ENCODE results near the gene MBIP.
A peak's percentile ranks its signal among the peaks of the same experiment; 100 is the strongest.
"Not testable (repeated sequence)": the region's sequence is repeated elsewhere in the genome, so short reads cannot be mapped to it uniquely, and the experiment has no call there.

MBIP gene

DNA sequence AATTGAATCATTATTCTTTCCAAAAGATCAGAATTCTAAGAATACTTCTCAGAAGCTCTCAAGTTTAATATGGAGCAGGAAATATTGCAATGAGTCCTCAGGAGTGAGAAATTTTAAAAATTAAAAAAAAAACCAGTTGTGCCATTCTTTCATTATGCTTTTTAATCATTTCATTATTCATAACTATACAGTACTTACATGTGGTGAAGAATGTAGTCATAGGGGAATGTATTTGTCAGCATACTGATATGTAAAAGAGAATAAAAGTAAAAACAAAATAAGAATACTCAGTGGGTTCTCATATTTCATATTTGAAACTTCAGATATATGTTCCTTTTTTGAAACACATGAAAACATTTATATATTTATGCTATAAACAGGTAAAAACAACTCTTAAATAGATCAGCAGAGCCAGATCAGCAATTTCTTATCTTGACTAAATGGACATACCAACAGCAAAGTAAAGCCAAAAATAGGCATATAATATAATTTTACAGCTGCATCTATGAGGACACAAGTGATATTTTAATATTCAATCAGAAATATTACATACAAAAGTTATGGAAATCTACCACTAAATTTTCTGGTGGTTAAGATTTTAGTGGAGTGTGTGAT is 19.9 kb upstream of the MBIP start:
- Histone ChIP-seq H3K9ac (ENCODE audit: low read length in 5 of 5) (no peak overlapping the region), H3K27me3 (ENCODE audit: control insufficient read depth in 5 of 5, insufficient read depth in 4 of 5, low read length in 5 of 5) (no peaks in the 10 kb centered on the region), H3K4me3 (ENCODE audit: low read depth in 1 of 5, low read length in 5 of 5) (no peak overlapping the region), H3K9me3 (ENCODE audit: control insufficient read depth in 5 of 5, low read length in 5 of 5) (no peaks in the 10 kb centered on the region), H3K4me1 (ENCODE audit: control insufficient read depth in 5 of 5, insufficient read depth in 5 of 5, low read length in 5 of 5) (no peaks in the 10 kb centered on the region), H3K27ac (ENCODE audit: low read depth, low read length) (no peak overlapping the region), H3K36me3 (ENCODE audit: control insufficient read depth in 5 of 5, insufficient read depth in 5 of 5, low read length in 5 of 5) (no peaks in the 10 kb centered on the region)

DNA sequence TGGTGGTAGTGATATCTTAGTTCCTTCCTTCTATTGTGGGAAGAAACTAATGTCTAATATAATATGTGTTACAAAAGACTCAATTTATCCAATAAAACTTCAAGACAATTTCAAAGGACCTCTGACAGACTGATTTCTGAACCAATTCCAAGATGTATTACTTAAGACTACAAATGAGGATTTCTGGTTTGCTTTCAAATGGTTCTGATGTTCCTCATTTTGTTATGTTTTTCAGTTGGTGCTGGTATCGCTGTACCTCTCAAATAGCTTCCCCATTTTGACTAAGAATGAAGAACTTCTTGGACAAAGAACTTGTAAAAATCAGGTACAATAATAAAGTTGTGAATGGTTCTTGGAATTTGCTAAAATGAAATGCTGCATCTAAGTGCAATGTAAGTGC is 19.4 kb upstream of the MBIP start:
- Histone ChIP-seq H3K36me3 (ENCODE audit: control insufficient read depth in 5 of 5, insufficient read depth in 5 of 5, low read length in 5 of 5) (no peaks in the 10 kb centered on the region), H3K9me3 (ENCODE audit: control insufficient read depth in 5 of 5, low read length in 5 of 5) (no peaks in the 10 kb centered on the region), H3K9ac (ENCODE audit: low read length in 5 of 5) (no peak overlapping the region), H3K4me1 (ENCODE audit: control insufficient read depth in 5 of 5, insufficient read depth in 5 of 5, low read length in 5 of 5) (no peaks in the 10 kb centered on the region), H3K4me3 (ENCODE audit: low read depth in 1 of 5, low read length in 5 of 5) (no peak overlapping the region), H3K27ac (ENCODE audit: low read depth, low read length) (no peak overlapping the region), H3K27me3 (ENCODE audit: control insufficient read depth in 5 of 5, insufficient read depth in 4 of 5, low read length in 5 of 5) (no peaks in the 10 kb centered on the region)

DNA sequence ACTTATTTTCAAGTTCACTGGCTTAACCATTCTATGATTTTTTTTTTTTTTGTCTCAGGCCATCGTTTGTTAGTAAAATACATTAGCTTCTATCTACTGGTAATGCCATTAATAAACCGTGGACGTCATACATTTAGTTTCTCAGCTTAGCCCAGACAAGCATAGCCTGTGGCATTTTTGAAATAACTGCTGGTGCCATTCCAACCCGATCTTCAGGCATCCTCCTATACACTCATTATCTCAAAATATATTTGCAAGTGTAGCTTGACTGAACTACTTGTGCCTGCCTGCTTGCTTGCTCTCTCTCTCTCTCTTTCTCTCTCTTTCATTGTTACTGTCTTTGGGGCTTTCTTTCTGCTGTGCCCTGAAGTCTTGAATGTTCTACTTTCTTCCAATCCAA is 12.7 kb upstream of the MBIP start:
- Histone ChIP-seq H3K27ac (ENCODE audit: low read depth, low read length) (no peak overlapping the region), H3K36me3 (ENCODE audit: control insufficient read depth in 5 of 5, insufficient read depth in 5 of 5, low read length in 5 of 5) (no peaks in the 10 kb centered on the region), H3K9me3 (ENCODE audit: control insufficient read depth in 5 of 5, low read length in 5 of 5) (no peaks in the 10 kb centered on the region), H3K4me1 (ENCODE audit: control insufficient read depth in 5 of 5, insufficient read depth in 5 of 5, low read length in 5 of 5) (no peaks in the 10 kb centered on the region), H3K27me3 (ENCODE audit: control insufficient read depth in 5 of 5, insufficient read depth in 4 of 5, low read length in 5 of 5) (no peaks in the 10 kb centered on the region), H3K4me3 (ENCODE audit: low read depth in 1 of 5, low read length in 5 of 5) (no peak overlapping the region), H3K9ac (ENCODE audit: low read length in 5 of 5) (no peak overlapping the region)

DNA sequence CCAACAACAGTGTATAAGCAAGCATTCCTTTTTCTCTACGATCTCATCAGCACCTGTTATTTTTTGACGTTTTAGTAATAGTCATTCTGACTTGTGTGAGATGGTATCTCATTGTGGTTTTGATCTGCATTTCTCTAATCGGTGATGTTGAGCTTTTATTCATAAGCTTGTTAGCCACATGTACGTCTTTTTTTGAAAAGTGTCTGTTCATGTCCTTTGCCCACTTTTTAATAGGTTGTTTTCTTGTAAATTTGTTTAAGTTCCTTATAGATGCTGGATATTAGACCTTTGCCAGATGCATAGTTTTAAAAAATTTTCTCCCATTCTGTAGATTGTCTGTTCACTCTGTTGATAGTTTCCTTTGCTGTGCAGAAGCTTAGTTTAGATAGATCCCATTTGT is 7.1 kb upstream of the MBIP start:
- not testable (repeated sequence) for H3K4me3 ChIP-seq (ENCODE audit: low read depth in 1 of 5, low read length in 5 of 5); H3K9me3 ChIP-seq (ENCODE audit: control insufficient read depth in 5 of 5, low read length in 5 of 5); H3K27me3 ChIP-seq (ENCODE audit: control insufficient read depth in 5 of 5, insufficient read depth in 4 of 5, low read length in 5 of 5); H3K4me1 ChIP-seq (ENCODE audit: control insufficient read depth in 5 of 5, insufficient read depth in 5 of 5, low read length in 5 of 5); H3K36me3 ChIP-seq (ENCODE audit: control insufficient read depth in 5 of 5, insufficient read depth in 5 of 5, low read length in 5 of 5); H3K27ac ChIP-seq (ENCODE audit: low read depth, low read length); H3K9ac ChIP-seq (ENCODE audit: low read length in 5 of 5)

GRCh38 chr14:36325853-36326252 is 5.4 kb upstream of the MBIP start:
- no peaks in the 10 kb centered on the region for H3K36me3 ChIP-seq (ENCODE audit: control insufficient read depth in 5 of 5, insufficient read depth in 5 of 5, low read length in 5 of 5)
- no peak overlapping the region for H3K4me3 ChIP-seq (ENCODE audit: low read depth in 1 of 5, low read length in 5 of 5)
- no peak overlapping the region for H3K27ac ChIP-seq (ENCODE audit: low read depth, low read length)
- H3K27me3 ChIP-seq (ENCODE audit: control insufficient read depth in 5 of 5, insufficient read depth in 4 of 5, low read length in 5 of 5) = peaks cover 0 to 3% (median 0%) of the 10 kb centered on the region in 5 donors
- H3K9me3 ChIP-seq (ENCODE audit: control insufficient read depth in 5 of 5, low read length in 5 of 5) = peaks cover 0 to 6% (median 4%) of the 10 kb centered on the region in 5 donors
- peaks cover 0 to 4% (median 2%) of the 10 kb centered on the region in 5 donors for H3K4me1 ChIP-seq (ENCODE audit: control insufficient read depth in 5 of 5, insufficient read depth in 5 of 5, low read length in 5 of 5)
- H3K9ac ChIP-seq (ENCODE audit: low read length in 5 of 5) = no peak overlapping the region

GRCh38 chr14:36324897-36325296 is 4.5 kb upstream of the MBIP start:
- peaks cover 0 to 6% (median 4%) of the 10 kb centered on the region in 5 donors for H3K9me3 ChIP-seq (ENCODE audit: control insufficient read depth in 5 of 5, low read length in 5 of 5)
- no peak overlapping the region for H3K9ac ChIP-seq (ENCODE audit: low read length in 5 of 5)
- H3K27ac ChIP-seq (ENCODE audit: low read depth, low read length) = no peak overlapping the region

DNA sequence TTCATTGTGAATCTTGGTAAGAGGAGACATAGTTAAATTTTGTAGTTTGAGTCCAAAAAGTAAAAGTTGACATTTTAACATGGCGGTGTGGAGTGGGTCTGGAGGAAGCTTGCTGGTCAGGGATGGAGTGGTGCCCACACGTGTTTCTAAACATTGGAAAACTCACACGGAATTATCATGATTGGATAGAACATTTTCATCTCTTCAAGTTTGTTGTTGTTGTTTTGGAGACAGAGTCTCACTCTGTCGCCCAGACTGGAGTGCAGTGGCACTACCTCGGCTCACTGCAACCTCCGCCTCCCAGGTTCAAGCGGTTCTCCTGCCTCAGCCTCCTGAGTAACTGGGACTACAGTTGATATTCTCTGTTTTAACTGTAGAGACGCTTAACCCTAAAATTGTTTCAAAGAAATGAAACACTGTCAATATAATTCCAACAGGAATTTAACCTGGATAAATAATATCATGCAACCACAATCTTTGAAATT is 502 bp upstream of the MBIP start:
- H3K27ac ChIP-seq (ENCODE audit: low read depth, low read length) = peak overlapping the region; percentile 89
- H3K4me3 ChIP-seq (ENCODE audit: low read depth in 1 of 5, low read length in 5 of 5) = peak overlapping the region; percentile 96 to 99 (median 98)
- no peaks in the 10 kb centered on the region for H3K27me3 ChIP-seq (ENCODE audit: control insufficient read depth in 5 of 5, insufficient read depth in 4 of 5, low read length in 5 of 5)
- H3K36me3 ChIP-seq (ENCODE audit: control insufficient read depth in 5 of 5, insufficient read depth in 5 of 5, low read length in 5 of 5) = no peaks in the 10 kb centered on the region
- peak overlapping the region in 2 of 5 donors; percentile 96 to 98 for H3K9ac ChIP-seq (ENCODE audit: low read length in 5 of 5)
- H3K4me1 ChIP-seq (ENCODE audit: control insufficient read depth in 5 of 5, insufficient read depth in 5 of 5, low read length in 5 of 5) = peaks cover 0 to 22% (median 15%) of the 10 kb centered on the region in 5 donors
- peaks cover 0 to 4% (median 0%) of the 10 kb centered on the region in 5 donors for H3K9me3 ChIP-seq (ENCODE audit: control insufficient read depth in 5 of 5, low read length in 5 of 5)

More at GRCh38 chr14:36324897-36325296, 4.5 kb upstream of the MBIP start:
- Histone ChIP-seq H3K27me3 (ENCODE audit: control insufficient read depth in 5 of 5, insufficient read depth in 4 of 5, low read length in 5 of 5) (peaks cover 0 to 3% (median 0%) of the 10 kb centered on the region in 5 donors), H3K4me1 (ENCODE audit: control insufficient read depth in 5 of 5, insufficient read depth in 5 of 5, low read length in 5 of 5) (peaks cover 0 to 6% (median 5%) of the 10 kb centered on the region in 5 donors), H3K36me3 (ENCODE audit: control insufficient read depth in 5 of 5, insufficient read depth in 5 of 5, low read length in 5 of 5) (no peaks in the 10 kb centered on the region), H3K4me3 (ENCODE audit: low read depth in 1 of 5, low read length in 5 of 5) (no peak overlapping the region)

- peak overlapping the region; percentile 89 for H3K27ac ChIP-seq (ENCODE audit: low read depth, low read length)
- H3K9ac ChIP-seq (ENCODE audit: low read length in 5 of 5) = peak overlapping the region; percentile 89 to 98 (median 97)
- H3K27me3 ChIP-seq (ENCODE audit: control insufficient read depth in 5 of 5, insufficient read depth in 4 of 5, low read length in 5 of 5) = no peaks in the 10 kb centered on the region
- H3K9me3 ChIP-seq (ENCODE audit: control insufficient read depth in 5 of 5, low read length in 5 of 5) = peaks cover 0 to 1% (median 0%) of the 10 kb centered on the region in 5 donors
- no peaks in the 10 kb centered on the region for H3K36me3 ChIP-seq (ENCODE audit: control insufficient read depth in 5 of 5, insufficient read depth in 5 of 5, low read length in 5 of 5)
- peak overlapping the region; percentile 96 to 99 (median 98) for H3K4me3 ChIP-seq (ENCODE audit: low read depth in 1 of 5, low read length in 5 of 5)
- peaks cover 0 to 22% (median 15%) of the 10 kb centered on the region in 5 donors for H3K4me1 ChIP-seq (ENCODE audit: control insufficient read depth in 5 of 5, insufficient read depth in 5 of 5, low read length in 5 of 5)
Measured at GRCh38 chr14:36319899-36320199, 588 bp downstream of the MBIP start.

GRCh38 chr14:36317650-36318049 is 2.8 kb downstream of the MBIP start:
- H3K27ac ChIP-seq (ENCODE audit: low read depth, low read length) = no peak overlapping the region
- no peak overlapping the region for H3K4me3 ChIP-seq (ENCODE audit: low read depth in 1 of 5, low read length in 5 of 5)
- no peaks in the 10 kb centered on the region for H3K9me3 ChIP-seq (ENCODE audit: control insufficient read depth in 5 of 5, low read length in 5 of 5)
- H3K4me1 ChIP-seq (ENCODE audit: control insufficient read depth in 5 of 5, insufficient read depth in 5 of 5, low read length in 5 of 5) = peaks cover 0 to 22% (median 15%) of the 10 kb centered on the region in 5 donors
- no peak overlapping the region for H3K9ac ChIP-seq (ENCODE audit: low read length in 5 of 5)
- peaks cover 4 to 13% (median 10%) of the 10 kb centered on the region in 5 donors for H3K36me3 ChIP-seq (ENCODE audit: control insufficient read depth in 5 of 5, insufficient read depth in 5 of 5, low read length in 5 of 5)
- no peaks in the 10 kb centered on the region for H3K27me3 ChIP-seq (ENCODE audit: control insufficient read depth in 5 of 5, insufficient read depth in 4 of 5, low read length in 5 of 5)

DNA sequence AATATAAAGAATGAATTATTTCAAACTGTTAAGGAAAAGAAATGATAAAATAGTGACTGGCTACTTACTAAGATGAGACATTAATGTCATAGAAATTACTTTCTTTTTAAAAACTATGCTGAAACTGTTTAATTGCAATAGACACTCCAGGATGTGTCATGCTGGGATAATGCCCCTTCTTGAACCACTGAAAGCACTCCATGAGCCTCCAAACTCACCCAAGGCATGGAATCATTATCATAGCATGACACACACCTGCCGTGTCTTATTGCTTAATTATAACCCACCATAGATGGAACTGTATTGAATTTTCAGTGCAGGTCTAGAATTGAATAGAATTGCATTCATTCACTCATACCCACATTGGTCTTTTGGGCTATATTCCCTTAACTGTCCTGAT is 4.3 kb downstream of the MBIP start:
- peaks cover 7 to 17% (median 17%) of the 10 kb centered on the region in 5 donors for H3K36me3 ChIP-seq (ENCODE audit: control insufficient read depth in 5 of 5, insufficient read depth in 5 of 5, low read length in 5 of 5)
- no peaks in the 10 kb centered on the region for H3K9me3 ChIP-seq (ENCODE audit: control insufficient read depth in 5 of 5, low read length in 5 of 5)
- no peak overlapping the region for H3K9ac ChIP-seq (ENCODE audit: low read length in 5 of 5)
- H3K4me3 ChIP-seq (ENCODE audit: low read depth in 1 of 5, low read length in 5 of 5) = no peak overlapping the region
- H3K27ac ChIP-seq (ENCODE audit: low read depth, low read length) = no peak overlapping the region
- H3K27me3 ChIP-seq (ENCODE audit: control insufficient read depth in 5 of 5, insufficient read depth in 4 of 5, low read length in 5 of 5) = no peaks in the 10 kb centered on the region
- peaks cover 0 to 21% (median 15%) of the 10 kb centered on the region in 5 donors for H3K4me1 ChIP-seq (ENCODE audit: control insufficient read depth in 5 of 5, insufficient read depth in 5 of 5, low read length in 5 of 5)

Data from subcutaneous abdominal adipose tissue (tissue), 5 donors.